Prostate gland (tissue), 2 donors: ENCODE results near the gene PPP1R14B.

Experiments used
- CTCF ChIP-seq, 4 experiments: fragments of 200-600 bp in 2 of 4; fragments of 450-650 bp in 2 of 4; sonication (generic) in 2 of 4; IDR thresholded peaks; 1 replicate in 3 of 4; 2 replicates in 1 of 4; pipeline ENCODE4 v1.5.1; 2016 to 2019; ENCODE audit warnings: antibody characterized with exemption in 4 of 4, mild to moderate bottlenecking in 2 of 4, moderate library complexity in 2 of 4
- POLR2A ChIP-seq: fragments of 450-650 bp; IDR thresholded peaks from one replicate; pipeline ENCODE4 v1.6.1; 2016; ENCODE audit warnings: antibody characterized with exemption, mild to moderate bottlenecking

- no peak for TF ChIP-seq POLR2A
- TF ChIP-seq CTCF (IDR thresholded peaks at IDR 0.05): no peak
These were observed 40.1 kb downstream of the PPP1R14B start, which contains the start of gene FERMT3 for GRCh38 chr11:64206457-64207255.
